Measurements from ENCODE around the gene PWWP2A. TPM values are rescaled to one million over a fixed set of nuclear protein-coding genes. Genes with fewer than 3 reads are reported as not detected.

Gene PWWP2A
- total and polyA plus RNA-seq, 2 experiments from 2014 or later: 51.5 to 81.6 TPM

- Mint-ChIP-seq H3K4me3 (peak overlapping the region; percentile 54), H3K9me3 (no peaks in the 10 kb centered on the region), H3K27ac (peak overlapping the region; percentile 96), H3K4me1 (peaks cover 48% of the 10 kb centered on the region), H3K36me3 (ENCODE audit: low read depth) (peaks cover 32% of the 10 kb centered on the region), H3K27me3 (ENCODE audit: insufficient read depth, low read depth, poor library complexity) (peaks cover 6% of the 10 kb centered on the region)
- H3K9me2 ChIP-seq (ENCODE audit: insufficient read depth): no peaks in the 10 kb centered on the region
- peak overlapping the region; percentile 50 for H3K4me2 ChIP-seq
- H3F3A ChIP-seq (replicated peaks; ENCODE audit: low read depth): no peaks in the 10 kb centered on the region
- peak overlapping the region; percentile 88 for H3K27ac ChIP-seq (ENCODE audit: low read depth)
- H3K79me2 ChIP-seq (replicated peaks; ENCODE audit: insufficient read depth): no peaks in the 10 kb centered on the region; the same call in none of the 2 replicates
- H3K4me3 ChIP-seq: peak overlapping the region; percentile 24
- no peaks in the 10 kb centered on the region for H3K27me3 ChIP-seq (ENCODE audit: insufficient read depth)
- peaks cover 36% of the 10 kb centered on the region for H3K4me1 ChIP-seq (ENCODE audit: insufficient read depth)
- ATAC-seq (peak; percentile 79), DNase-seq (ENCODE audit: low spot score) (peak; percentile 86)
- H3K36me3 ChIP-seq (ENCODE audit: insufficient read depth): peaks cover 8% of the 10 kb centered on the region; the same call in 1 of the 2 replicates
- no peak overlapping the region for H2AFZ ChIP-seq
- no peaks in the 10 kb centered on the region for H4K20me1 ChIP-seq (replicated peaks; ENCODE audit: insufficient read depth)
- no peak for TF ChIP-seq ZNF462 (CRISPR knock-in tag; IDR thresholded peaks at IDR 0.05)
- peak; percentile 46 for TF ChIP-seq POLR2AphosphoS5 (IDR thresholded peaks at IDR 0.05; ENCODE audit: low read depth)
These were observed 74.9 kb downstream of the PWWP2A start for GRCh38 chr5:160044391-160044804.

- peak; percentile 50 for ATAC-seq
- H3K36me3 ChIP-seq (ENCODE audit: insufficient read depth): peaks cover 21% of the 10 kb centered on the region; the same call in 1 of the 2 replicates
- TF ChIP-seq CTCF (conservative IDR thresholded peaks at IDR 0.05; ENCODE audit: low read depth in 2 of 2): no peak
- no peak for TF ChIP-seq EZH2 (IDR thresholded peaks at IDR 0.05; ENCODE audit: low read depth, unreplicated experiment)
- no peak for TF ChIP-seq ETS1 (IDR thresholded peaks at IDR 0.05)
- no peak for TF ChIP-seq NANOG (IDR thresholded peaks at IDR 0.05; ENCODE audit: borderline replicate concordance)
- no peak for TF ChIP-seq EZH2phosphoT487 (IDR thresholded peaks at IDR 0.05; ENCODE audit: unreplicated experiment)
- TF ChIP-seq ZNF331 (CRISPR knock-in tag; IDR thresholded peaks at IDR 0.05; ENCODE audit: low read depth): no peak
- TF ChIP-seq ZNF114 (CRISPR knock-in tag; IDR thresholded peaks at IDR 0.05): no peak
- no peak for TF ChIP-seq POLR2AphosphoS5 (IDR thresholded peaks at IDR 0.05; ENCODE audit: low read depth)
- no peak for TF ChIP-seq STAT1 (IDR thresholded peaks at IDR 0.05; ENCODE audit: unreplicated experiment)
These were observed 76.6 kb downstream of the PWWP2A start for GRCh38 chr5:160042671-160043070.

More at GRCh38 chr5:160042671-160043070, 76.6 kb downstream of the PWWP2A start:
- Mint-ChIP-seq H3K27ac (peak overlapping the region; percentile 20), H3K4me1 (peaks cover 46% of the 10 kb centered on the region), H3K4me3 (peak overlapping the region; percentile 48), H3K9me3 (no peaks in the 10 kb centered on the region), H3K36me3 (ENCODE audit: low read depth) (peaks cover 39% of the 10 kb centered on the region), H3K27me3 (ENCODE audit: insufficient read depth, low read depth, poor library complexity) (peaks cover 6% of the 10 kb centered on the region)
- Histone ChIP-seq H3K27me3 (ENCODE audit: insufficient read depth) (no peaks in the 10 kb centered on the region), H3K4me3 (peak overlapping the region; percentile 18), H4K20me1 (replicated peaks; ENCODE audit: insufficient read depth) (peaks cover 4% of the 10 kb centered on the region; the same call in 1 of the 2 replicates), H3K79me2 (replicated peaks; ENCODE audit: insufficient read depth) (no peaks in the 10 kb centered on the region; the same call in none of the 2 replicates), H3K4me1 (ENCODE audit: insufficient read depth) (peaks cover 36% of the 10 kb centered on the region), H3K9me2 (ENCODE audit: insufficient read depth) (no peaks in the 10 kb centered on the region), H3K27ac (ENCODE audit: low read depth) (no peak overlapping the region), H3F3A (replicated peaks; ENCODE audit: low read depth) (no peaks in the 10 kb centered on the region), H3K4me2 (peak overlapping the region; percentile 50), H2AFZ (no peak overlapping the region)
- peak; percentile 51 for DNase-seq (ENCODE audit: low spot score)
